HUDEP-2 (cell line): Measurements from ENCODE around the gene CEND1.

Source experiments
- DNase-seq, 76 experiments: peaks; one replicate each; lab custom pipeline; 2025; ENCODE audit not compliant: unreplicated experiment in 76 of 76; lab: John Stamatoyannopoulos, UW

Gene CEND1

DNA sequence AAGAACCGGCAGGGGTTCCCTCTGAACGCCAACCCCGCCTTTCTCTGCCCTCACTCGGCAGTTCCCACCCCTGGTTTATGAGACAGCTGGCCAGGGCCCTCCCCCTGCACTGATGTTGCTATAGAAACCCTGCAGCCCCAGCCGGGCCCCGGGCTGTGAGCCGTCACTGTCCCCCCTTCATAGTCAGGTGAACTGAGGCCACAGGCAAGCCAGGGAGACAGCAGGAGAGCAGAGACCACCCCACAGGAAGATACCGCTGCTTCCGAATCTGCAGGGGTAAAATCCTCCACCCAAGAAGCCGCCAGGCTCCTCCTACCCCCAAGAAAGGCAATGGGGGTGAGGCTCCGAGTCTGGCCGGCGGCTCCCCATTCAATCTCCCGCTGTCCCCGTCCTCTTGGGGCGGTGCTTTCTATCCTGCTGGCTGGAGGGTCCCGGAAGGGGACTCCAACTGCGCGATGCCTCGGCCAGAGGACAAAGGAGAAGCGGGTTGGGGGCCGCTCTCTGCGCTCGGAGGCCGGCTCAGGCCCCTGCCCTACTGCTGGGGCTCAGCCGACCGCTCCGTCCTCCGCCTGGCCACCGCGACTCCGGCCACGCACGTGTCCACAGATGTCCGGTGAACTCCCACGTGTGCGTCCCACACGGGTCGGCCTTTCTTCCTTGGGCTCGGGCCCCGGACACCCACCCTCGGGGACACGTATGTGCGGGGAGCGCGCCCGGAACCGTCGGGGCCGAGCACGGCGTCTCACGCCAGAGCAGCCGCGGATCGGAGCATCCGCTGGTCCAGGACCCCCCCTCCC lies 7.6 kb upstream of the CEND1 start:
- peak in 57 of 76 experiments; percentile 6 to 76 (median 54) for DNase-seq

DNA sequence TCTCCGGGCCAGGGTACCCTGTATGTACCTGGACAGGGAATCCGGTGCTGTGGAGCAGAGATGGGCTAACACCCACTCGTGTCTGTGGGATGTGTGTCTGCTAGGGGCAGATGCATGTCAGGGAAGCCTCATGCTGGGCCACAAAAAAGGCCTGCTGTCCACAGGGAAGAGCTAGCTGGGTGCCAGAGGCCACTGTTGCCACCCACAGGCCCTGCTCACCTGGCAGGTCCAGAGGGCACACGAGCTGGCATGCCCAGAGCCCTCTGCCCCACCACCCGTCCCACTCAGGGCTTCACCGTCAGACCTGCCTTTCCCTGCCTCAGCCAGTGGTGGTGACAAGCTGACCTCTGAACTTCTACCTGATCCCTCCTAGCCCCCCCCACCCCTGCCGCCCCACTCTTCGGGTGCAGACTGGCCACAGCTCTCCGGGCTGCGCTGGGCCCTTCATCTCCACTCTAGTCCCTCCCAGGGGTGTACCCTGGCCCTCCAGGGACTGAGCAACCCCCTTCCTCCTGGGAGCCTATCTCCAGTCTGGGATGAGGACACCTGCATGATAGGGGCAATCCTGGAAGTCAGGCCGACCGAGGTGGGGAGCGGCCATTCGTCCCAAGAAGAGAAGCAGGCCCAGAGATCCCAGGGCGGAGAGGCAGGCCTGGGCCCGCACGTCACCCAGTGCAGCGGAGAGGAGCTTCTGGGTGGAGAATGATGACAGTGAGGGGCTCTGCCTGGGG lies 6.8 kb upstream of the CEND1 start:
- no peak for DNase-seq

GRCh38 chr11:795634-796564 lies 6.0 kb upstream of the CEND1 start:
- peak in 61 of 76 experiments; percentile 6 to 82 (median 59) for DNase-seq

GRCh38 chr11:794766-795633 lies 5.1 kb upstream of the CEND1 start:
- no peak for DNase-seq

- no peak for DNase-seq
Measured at GRCh38 chr11:794013-794765, 4.3 kb upstream of the CEND1 start.

DNA sequence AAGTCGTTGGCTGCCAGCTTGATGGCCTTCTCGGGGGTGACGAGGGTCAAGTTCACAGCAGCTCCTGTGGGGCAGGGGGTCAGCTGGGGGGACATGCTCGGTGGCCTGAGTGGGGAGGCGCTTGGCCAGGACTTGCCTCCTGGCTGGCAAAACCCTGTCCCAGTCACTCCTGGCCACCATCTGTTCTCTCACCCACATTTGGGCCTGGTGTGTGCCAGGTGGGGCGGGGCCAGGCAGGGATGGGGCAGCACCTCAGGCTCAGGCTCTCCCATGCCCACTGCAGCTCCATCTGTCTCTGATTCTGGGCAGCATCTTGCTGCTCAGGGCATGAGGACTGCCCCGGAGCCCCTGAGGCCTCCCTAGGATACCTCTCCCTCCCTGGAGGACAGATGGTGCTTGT lies 3.7 kb upstream of the CEND1 start:
- no peak for DNase-seq

GRCh38 chr11:792873-793272 lies 3.0 kb upstream of the CEND1 start:
- no peak for DNase-seq

DNA sequence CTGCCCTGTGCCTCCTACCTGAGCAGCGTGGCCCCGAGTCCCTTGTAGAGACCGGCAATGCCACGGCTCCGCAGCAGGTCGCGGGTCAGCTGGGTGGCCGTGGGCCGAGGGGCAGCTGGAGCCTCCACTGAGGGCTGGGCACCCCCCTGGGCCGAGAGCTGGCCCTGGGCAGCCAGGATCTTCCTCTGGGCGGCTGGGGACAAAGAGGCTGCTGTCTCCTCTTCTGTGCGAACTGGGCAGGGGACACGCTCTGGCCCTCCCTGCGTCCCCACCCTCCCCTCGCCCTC lies 2.6 kb upstream of the CEND1 start:
- no peak for DNase-seq

- DNase-seq = no peak
Measured at GRCh38 chr11:791658-792534, 2.0 kb upstream of the CEND1 start.

GRCh38 chr11:790721-791564 lies 1.1 kb upstream of the CEND1 start:
- peak in 1 of 76 experiments; percentile 22 for DNase-seq

- DNase-seq = no peak
Measured at GRCh38 chr11:788953-789940, 643 bp downstream of the CEND1 start.

DNA sequence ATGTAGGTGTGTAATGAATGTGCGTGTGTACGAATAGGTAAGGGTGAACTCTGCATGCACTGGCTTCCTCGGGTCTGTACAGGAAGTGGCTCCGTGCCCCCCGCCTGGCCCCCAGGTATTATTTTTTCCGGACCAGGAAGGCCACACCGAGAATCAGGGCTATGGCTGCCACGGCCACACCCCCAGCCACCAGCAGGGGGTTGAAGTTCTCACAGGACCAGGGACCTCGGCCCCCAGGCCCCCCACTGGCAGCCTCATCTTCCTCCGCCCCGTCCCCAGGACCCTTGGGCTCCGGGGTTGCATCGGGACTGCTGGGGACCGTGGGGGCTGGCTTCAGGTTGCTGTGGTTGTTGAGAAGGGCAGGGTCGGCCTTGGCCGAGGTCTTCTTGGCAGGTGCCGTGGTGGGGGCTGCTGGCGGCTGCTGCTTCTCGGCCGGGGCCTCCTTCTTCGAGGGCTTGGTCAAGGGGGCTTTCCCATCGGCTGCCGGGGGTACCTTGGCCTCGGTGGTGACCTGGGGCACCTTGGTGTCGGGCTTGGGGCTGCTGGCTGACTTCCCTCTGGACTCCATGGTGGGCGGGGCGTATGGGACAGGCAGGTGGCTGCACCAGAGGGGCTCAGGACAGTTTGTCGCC lies 1.8 kb downstream of the CEND1 start:
- DNase-seq = no peak

- DNase-seq = no peak
Measured at GRCh38 chr11:787084-787675, 2.7 kb downstream of the CEND1 start.

DNA sequence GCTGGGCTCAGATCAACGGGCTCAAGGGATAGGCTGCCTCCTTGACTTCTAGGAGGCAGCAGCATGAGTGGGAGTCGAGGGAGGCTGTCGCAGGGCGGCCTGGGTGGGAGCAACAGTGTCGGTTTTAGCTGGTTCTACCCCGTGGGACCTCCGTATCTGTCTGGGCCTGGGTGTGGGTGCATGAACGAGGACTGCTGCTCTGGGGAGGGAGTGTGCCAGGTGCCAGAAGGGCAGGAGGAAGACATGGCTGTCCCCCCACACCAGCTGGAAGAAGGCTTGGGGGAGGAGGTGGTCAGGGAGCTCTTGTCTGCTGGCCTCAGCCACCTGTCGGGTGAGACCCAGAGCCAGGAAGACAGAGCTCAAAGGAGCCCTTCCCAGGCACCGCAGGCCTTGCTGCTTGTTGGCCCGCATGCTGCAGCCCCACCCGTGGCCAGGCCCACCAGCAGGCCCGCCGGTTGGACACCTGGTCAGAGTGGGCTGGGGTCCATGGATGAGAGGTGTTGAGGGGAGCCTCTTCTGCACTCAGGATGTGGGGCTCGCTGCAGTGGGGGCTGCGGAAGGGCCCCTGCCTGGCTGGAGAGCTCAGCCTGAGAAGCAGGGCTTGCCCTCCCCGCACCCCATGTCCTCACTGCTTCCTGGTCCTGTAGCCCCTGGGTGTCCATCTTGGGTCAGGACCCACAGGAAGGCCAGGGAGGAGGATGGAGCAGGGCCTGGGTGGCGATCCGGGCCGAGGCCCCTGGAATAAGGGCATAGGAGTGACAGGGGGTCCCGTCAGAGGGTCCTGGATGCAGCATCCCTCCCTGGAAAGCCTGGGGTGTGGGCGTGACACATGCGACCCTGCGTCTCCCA lies 3.4 kb downstream of the CEND1 start:
- DNase-seq = no peak

GRCh38 chr11:783581-784015 lies 6.3 kb downstream of the CEND1 start:
- DNase-seq = peak in 23 of 76 experiments; percentile 10 to 40 (median 28)
